Hepatocyte (in vitro differentiated cells): ENCODE data around the gene EEIG1. TPM values are rescaled to one million over a fixed set of nuclear protein-coding genes. Genes with fewer than 3 reads are reported as not detected.

Experiments
- DNase-seq: peaks from one replicate; pipeline ENCODE4 v3.0.0-alpha.2; 2016; ENCODE audit warnings: low spot score
- H2AFZ ChIP-seq: fragments of 200-600 bp; sonication (generic); 2 replicates; pipeline ENCODE4 v1.6.0; 2016; ENCODE audit warnings: antibody characterized with exemption, mild to moderate bottlenecking
- H3K27ac ChIP-seq: fragments of 200-600 bp; sonication (generic); 2 replicates; pipeline ENCODE4 v1.5.1; 2016; ENCODE audit warnings: mild to moderate bottlenecking
- H3K27me3 ChIP-seq: fragments of 200-600 bp; sonication (generic); 2 replicates; pipeline ENCODE4 v1.6.1; 2016
- H3K36me3 ChIP-seq: fragments of 200-600 bp; sonication (generic); replicated peaks from 2 replicates; pipeline ENCODE4 v1.5.1; 2016; ENCODE audit warnings: low read depth; ENCODE audit not compliant: insufficient read depth
- H3K4me1 ChIP-seq: fragments of 200-600 bp; sonication (generic); 2 replicates; pipeline ENCODE4 v1.5.1; 2016; ENCODE audit warnings: mild to moderate bottlenecking, moderate library complexity; ENCODE audit not compliant: insufficient read depth
- H3K4me2 ChIP-seq: fragments of 200-600 bp; sonication (generic); 2 replicates; pipeline ENCODE4 v1.6.0; 2016
- H3K4me3 ChIP-seq: fragments of 200-600 bp; sonication (generic); 2 replicates; pipeline ENCODE4 v1.5.1; 2016; ENCODE audit warnings: mild to moderate bottlenecking
- H3K79me2 ChIP-seq: fragments of 200-600 bp; sonication (generic); 2 replicates; pipeline ENCODE4 v1.6.0; 2017; ENCODE audit warnings: mild to moderate bottlenecking
- H3K9me2 ChIP-seq: fragments of 200-600 bp; sonication (generic); replicated peaks from 2 replicates; pipeline ENCODE4 v1.6.0; 2017; ENCODE audit warnings: mild to moderate bottlenecking; ENCODE audit not compliant: insufficient read depth
- H3K9me3 ChIP-seq: fragments of 200-600 bp; sonication (generic); 2 replicates; pipeline ENCODE4 v1.5.1; 2016; ENCODE audit warnings: low read depth, mild to moderate bottlenecking
- H4K20me1 ChIP-seq: fragments of 200-600 bp; sonication (generic); 2 replicates; pipeline ENCODE4 v1.6.0; 2016; ENCODE audit warnings: mild to moderate bottlenecking; ENCODE audit not compliant: insufficient read depth, poor library complexity, severe bottlenecking
- EZH2 ChIP-seq: fragments of 200-600 bp; sonication (generic); IDR thresholded peaks from 2 replicates; pipeline ENCODE4 v1.6.1; 2016; ENCODE audit warnings: antibody characterized with exemption, mild to moderate bottlenecking, borderline replicate concordance
- EZH2phosphoT487 ChIP-seq: fragments of 200-600 bp; sonication (generic); IDR thresholded peaks from one replicate; pipeline ENCODE4 v1.6.1; 2018; ENCODE audit warnings: antibody characterized with exemption, mild to moderate bottlenecking, low read depth, moderate library complexity; ENCODE audit not compliant: unreplicated experiment, severe bottlenecking
- WGBS: methylation state at CpG from one replicate; pipeline ENCODE4 v1.1.6; 2016; ENCODE audit warnings: low lambda C conversion rate; ENCODE audit errors: missing lambda C conversion rate; 5-methylcytosine and 5-hydroxymethylcytosine counted together
- polyA plus RNA-seq: library from polyadenylated mRNA; unstranded; fragments of >200 nt; fragmentation: Nextera tagmentation; extraction: Ambion mirVana; gene quantifications from 2 replicates; pipeline ENCODE4 v1.2.1, GENCODE V29; 2016
- total RNA-seq: library from RNA; depleted of rRNA; stranded (reverse); fragments of >200 nt; gene quantifications from 2 replicates; pipeline ENCODE4 v1.2.3, GENCODE V29; 2014
- TF ChIP-seq, protein P1 (sequence below): fragments of 200-600 bp; sonication (generic); IDR thresholded peaks from 2 replicates; pipeline ENCODE4 v1.5.1; 2016; ENCODE audit warnings: antibody characterized with exemption, mild to moderate bottlenecking; ENCODE audit not compliant: poor library complexity

EEIG1 gene
- total and polyA plus RNA-seq, 2 experiments from 2014 or later: 38.1 to 43.6 TPM

DNA sequence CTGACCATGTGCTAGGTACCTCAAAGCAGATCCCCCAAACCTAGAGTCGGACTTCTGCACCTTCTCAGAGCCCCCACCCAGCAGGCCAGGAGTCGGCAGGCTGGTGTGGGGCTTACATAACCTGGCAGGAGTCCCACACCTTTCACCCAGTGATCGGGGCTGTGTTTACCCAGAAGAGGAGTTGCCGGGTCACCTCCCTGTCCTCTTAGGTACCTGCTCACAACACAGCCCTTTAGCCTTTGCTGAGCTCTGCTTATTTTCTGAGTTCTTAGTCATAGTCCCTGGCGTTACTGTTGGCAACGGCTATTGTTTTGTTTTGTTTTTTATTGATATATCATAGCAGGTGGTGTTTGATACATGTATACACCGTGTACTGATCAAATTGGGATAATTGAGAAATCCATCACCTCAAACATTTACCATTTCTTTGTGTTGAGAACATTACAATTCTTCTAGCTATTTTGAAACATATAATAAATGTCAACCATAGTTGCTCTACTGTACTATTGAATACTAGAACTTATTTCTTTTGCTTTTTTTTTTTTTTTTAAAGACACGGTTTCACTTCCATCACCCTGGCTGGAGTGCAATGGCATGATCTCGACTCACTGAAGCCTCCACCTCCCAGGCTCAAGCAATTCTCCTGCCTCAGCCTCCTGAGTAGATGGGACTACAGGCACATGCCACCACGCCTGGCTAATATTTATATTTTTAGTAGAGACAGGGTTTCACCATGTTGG, 10.4 kb upstream of the EEIG1 start:
- TF ChIP-seq, protein P1, sequence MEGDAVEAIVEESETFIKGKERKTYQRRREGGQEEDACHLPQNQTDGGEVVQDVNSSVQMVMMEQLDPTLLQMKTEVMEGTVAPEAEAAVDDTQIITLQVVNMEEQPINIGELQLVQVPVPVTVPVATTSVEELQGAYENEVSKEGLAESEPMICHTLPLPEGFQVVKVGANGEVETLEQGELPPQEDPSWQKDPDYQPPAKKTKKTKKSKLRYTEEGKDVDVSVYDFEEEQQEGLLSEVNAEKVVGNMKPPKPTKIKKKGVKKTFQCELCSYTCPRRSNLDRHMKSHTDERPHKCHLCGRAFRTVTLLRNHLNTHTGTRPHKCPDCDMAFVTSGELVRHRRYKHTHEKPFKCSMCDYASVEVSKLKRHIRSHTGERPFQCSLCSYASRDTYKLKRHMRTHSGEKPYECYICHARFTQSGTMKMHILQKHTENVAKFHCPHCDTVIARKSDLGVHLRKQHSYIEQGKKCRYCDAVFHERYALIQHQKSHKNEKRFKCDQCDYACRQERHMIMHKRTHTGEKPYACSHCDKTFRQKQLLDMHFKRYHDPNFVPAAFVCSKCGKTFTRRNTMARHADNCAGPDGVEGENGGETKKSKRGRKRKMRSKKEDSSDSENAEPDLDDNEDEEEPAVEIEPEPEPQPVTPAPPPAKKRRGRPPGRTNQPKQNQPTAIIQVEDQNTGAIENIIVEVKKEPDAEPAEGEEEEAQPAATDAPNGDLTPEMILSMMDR: no peak
- TF ChIP-seq EZH2 (no peak), EZH2phosphoT487 (no peak)
- H3K9me2 ChIP-seq: no peaks in the 10 kb centered on the region
- WGBS: 73% methylated on average over 10 of the region's 10 CpGs
- peaks cover 18% of the 10 kb centered on the region for H3K4me1 ChIP-seq
- peak overlapping the region; percentile 76 for H3K27ac ChIP-seq
- no peaks in the 10 kb centered on the region for H3K27me3 ChIP-seq
- no peak overlapping the region for H2AFZ ChIP-seq
- no peaks in the 10 kb centered on the region for H3K79me2 ChIP-seq
- DNase-seq: peak; percentile 80
- no peaks in the 10 kb centered on the region for H3K9me3 ChIP-seq
- H4K20me1 ChIP-seq: no peaks in the 10 kb centered on the region
- H3K4me2 ChIP-seq: peak overlapping the region; percentile 1
- no peak overlapping the region for H3K4me3 ChIP-seq
- no peaks in the 10 kb centered on the region for H3K36me3 ChIP-seq

DNA sequence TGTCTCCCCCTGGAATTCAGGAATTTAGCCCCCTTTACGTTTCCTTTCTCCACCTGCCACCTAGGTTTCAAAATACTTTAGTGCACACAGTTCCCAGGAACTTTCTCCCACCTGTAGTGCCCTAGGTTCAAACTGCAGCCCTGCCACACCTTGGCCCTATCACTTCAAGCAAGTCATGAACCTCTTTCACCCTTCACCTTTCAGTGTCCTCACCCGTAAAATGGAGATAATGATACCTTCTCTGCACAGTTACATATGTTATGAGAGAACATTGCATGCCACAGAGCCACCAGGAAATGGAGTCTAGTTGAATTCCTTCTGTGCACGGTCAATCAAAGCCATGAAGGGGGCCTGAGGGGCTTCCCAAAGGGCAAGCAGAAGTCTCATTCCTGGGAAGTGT, 9.8 kb upstream of the EEIG1 start:
- TF ChIP-seq EZH2phosphoT487 (no peak), EZH2 (no peak)
- TF ChIP-seq, protein P1: no peak

DNA sequence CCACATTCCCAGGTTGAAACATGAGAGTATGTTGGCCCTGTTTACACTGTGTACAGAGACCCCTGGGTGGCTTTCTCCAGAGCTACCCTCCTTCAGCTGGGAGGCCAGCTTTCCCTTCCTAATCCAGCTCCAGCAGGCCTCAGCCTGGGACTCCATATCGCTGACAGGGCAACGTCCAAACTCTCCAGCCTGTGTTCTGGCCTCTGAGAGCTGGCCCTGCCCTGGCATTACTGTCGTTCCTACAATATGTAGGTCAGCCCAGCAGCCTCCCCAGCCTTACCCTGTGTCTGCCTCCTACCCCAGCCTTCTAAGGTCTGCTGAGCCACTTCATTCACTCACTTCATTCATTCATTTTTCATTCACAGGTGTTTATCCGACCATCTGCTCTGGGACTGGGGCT, 8.3 kb upstream of the EEIG1 start:
- TF ChIP-seq EZH2 (no peak), EZH2phosphoT487 (no peak)
- TF ChIP-seq, protein P1: no peak
- H3K9me2 ChIP-seq: no peaks in the 10 kb centered on the region
- H3K4me1 ChIP-seq: peaks cover 18% of the 10 kb centered on the region
- WGBS: 62% methylated on average over 4 of the region's 4 CpGs
- H2AFZ ChIP-seq: no peak overlapping the region
- no peaks in the 10 kb centered on the region for H3K9me3 ChIP-seq
- H4K20me1 ChIP-seq: no peaks in the 10 kb centered on the region
- no peak for DNase-seq
- no peaks in the 10 kb centered on the region for H3K36me3 ChIP-seq
- H3K4me3 ChIP-seq: no peak overlapping the region
- H3K79me2 ChIP-seq: no peaks in the 10 kb centered on the region
- no peaks in the 10 kb centered on the region for H3K27me3 ChIP-seq
- no peak overlapping the region for H3K4me2 ChIP-seq
- peak overlapping the region; percentile 81 for H3K27ac ChIP-seq

More for the DNA sequence above, 9.8 kb upstream of the EEIG1 start:
- no peak overlapping the region for H3K4me2 ChIP-seq
- DNase-seq: no peak
- H3K9me3 ChIP-seq: no peaks in the 10 kb centered on the region
- no peaks in the 10 kb centered on the region for H4K20me1 ChIP-seq
- H3K9me2 ChIP-seq: no peaks in the 10 kb centered on the region
- no peaks in the 10 kb centered on the region for H3K36me3 ChIP-seq
- H3K27ac ChIP-seq: peak overlapping the region; percentile 76
- no peaks in the 10 kb centered on the region for H3K79me2 ChIP-seq
- no peak overlapping the region for H3K4me3 ChIP-seq
- H2AFZ ChIP-seq: no peak overlapping the region
- H3K27me3 ChIP-seq: no peaks in the 10 kb centered on the region
- H3K4me1 ChIP-seq: peaks cover 18% of the 10 kb centered on the region
- WGBS: 70% methylated on average over 3 of the region's 3 CpGs

DNA sequence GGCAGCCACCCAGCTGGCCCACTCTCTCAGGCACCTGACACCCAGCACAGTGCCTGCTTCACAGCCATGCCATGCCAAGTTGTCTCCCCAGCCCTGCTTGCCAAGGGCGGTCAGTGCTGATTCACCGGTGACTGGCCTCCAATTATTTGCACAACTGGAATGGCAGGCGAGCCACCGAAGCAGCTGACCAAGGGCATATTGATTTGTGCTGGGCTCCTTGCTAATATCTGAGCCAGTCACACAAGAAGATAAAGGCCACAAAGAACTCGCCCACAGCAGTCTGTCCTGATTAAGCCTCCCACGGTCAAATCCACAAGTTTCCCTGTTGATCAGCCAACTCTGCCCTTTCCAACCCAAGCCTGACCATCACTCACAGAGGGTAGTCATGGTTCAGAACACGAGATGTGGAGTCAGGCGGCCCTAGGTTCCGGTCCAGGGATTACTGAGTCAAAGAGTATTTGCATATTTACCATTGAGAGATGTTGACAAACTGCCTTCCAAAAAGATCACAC, 6.4 kb upstream of the EEIG1 start:
- Histone ChIP-seq H3K79me2 (peaks cover 7% of the 10 kb centered on the region), H3K27me3 (no peaks in the 10 kb centered on the region), H4K20me1 (no peaks in the 10 kb centered on the region), H3K9me3 (no peaks in the 10 kb centered on the region), H3K4me2 (no peak overlapping the region), H3K36me3 (no peaks in the 10 kb centered on the region), H2AFZ (no peak overlapping the region), H3K4me3 (no peak overlapping the region), H3K9me2 (no peaks in the 10 kb centered on the region), H3K27ac (peak overlapping the region; percentile 81), H3K4me1 (peaks cover 20% of the 10 kb centered on the region)
- DNase-seq: peak; percentile 18
- WGBS: 79% methylated on average over 9 of the region's 9 CpGs
- TF ChIP-seq, protein P1: no peak
- no peak for TF ChIP-seq EZH2phosphoT487
- TF ChIP-seq EZH2: no peak
